ENCODE measurements around the gene TSPEAR. TPM values are rescaled to one million over a fixed set of nuclear protein-coding genes. Genes with fewer than 3 reads are reported as not detected.

Gene TSPEAR
- polyA plus RNA-seq, 1 experiment, result not detected

- CTCF ChIA-PET, result no interaction called here
- POLR2A ChIA-PET, result no interaction called here
- Histone ChIP-seq H3K27me3 (ENCODE audit: control insufficient read depth, insufficient read depth, low read length) (no peaks in the 10 kb centered on the region), H3K36me3 (ENCODE audit: control insufficient read depth, insufficient read depth, low read length) (no peaks in the 10 kb centered on the region), H3K4me3 (ENCODE audit: low read depth, low read length) (no peak overlapping the region)
- no peak for TF ChIP-seq CTCF (IDR thresholded peaks at IDR 0.05; ENCODE audit: insufficient read depth, low read depth, low read length)
- DNase-seq (ENCODE audit: low read depth), result no peak
Measured at GRCh38 chr21:44527156-44527982, 184.0 kb downstream of the TSPEAR start.

GRCh38 chr21:44526096-44526997, 185.0 kb downstream of the TSPEAR start:
- DNase-seq (ENCODE audit: low read depth), result no peak
- Histone ChIP-seq H3K27me3 (ENCODE audit: control insufficient read depth, insufficient read depth, low read length) (no peaks in the 10 kb centered on the region), H3K4me3 (ENCODE audit: low read depth, low read length) (no peak overlapping the region), H3K36me3 (ENCODE audit: control insufficient read depth, insufficient read depth, low read length) (no peaks in the 10 kb centered on the region)
- TF ChIP-seq CTCF (IDR thresholded peaks at IDR 0.05; ENCODE audit: insufficient read depth, low read depth, low read length), result no peak
- ChIA-PET CTCF (no interaction called here), POLR2A (no interaction called here)

- no peak overlapping the region for H3K4me3 ChIP-seq (ENCODE audit: low read depth, low read length)
- CTCF ChIA-PET, result no interaction called here
- no peak for TF ChIP-seq CTCF (IDR thresholded peaks at IDR 0.05; ENCODE audit: insufficient read depth, low read depth, low read length)
- H3K27me3 ChIP-seq (ENCODE audit: control insufficient read depth, insufficient read depth, low read length), result no peaks in the 10 kb centered on the region
- no peaks in the 10 kb centered on the region for H3K36me3 ChIP-seq (ENCODE audit: control insufficient read depth, insufficient read depth, low read length)
- POLR2A ChIA-PET, result no interaction called here
- no peak for DNase-seq (ENCODE audit: low read depth)
Measured at GRCh38 chr21:44525391-44526095, 185.8 kb downstream of the TSPEAR start.

- CTCF ChIA-PET, result no interaction called here
- Histone ChIP-seq H3K4me3 (ENCODE audit: low read depth, low read length) (no peak overlapping the region), H3K36me3 (ENCODE audit: control insufficient read depth, insufficient read depth, low read length) (no peaks in the 10 kb centered on the region), H3K27me3 (ENCODE audit: control insufficient read depth, insufficient read depth, low read length) (no peaks in the 10 kb centered on the region)
- no peak for TF ChIP-seq CTCF (IDR thresholded peaks at IDR 0.05; ENCODE audit: insufficient read depth, low read depth, low read length)
- no peak for DNase-seq (ENCODE audit: low read depth)
- POLR2A ChIA-PET, result no interaction called here
Measured at GRCh38 chr21:44524414-44525371, 186.7 kb downstream of the TSPEAR start.

Measured in BJ (cell line).